K562 (cell line): ENCODE results near the gene IGSF9. TPM values are rescaled to one million over a fixed set of nuclear protein-coding genes. Genes with fewer than 3 reads are reported as not detected.

Experiments used
- DPF2 ChIP-seq: fragments of 450-650 bp; IDR thresholded peaks from 2 replicates; pipeline ENCODE4 v1.6.1; 2016
- FOXA3 ChIP-seq, 2 experiments: fragments of 450-650 bp in 1 of 2; sonication (generic) in 1 of 2; formaldehyde crosslinking; IDR thresholded peaks in 1 of 2; conservative IDR thresholded peaks in 1 of 2; 2 replicates each; pipeline versions ENCODE4 v1.4.0 to v1.8.0; 2020 to 2022; ENCODE audit warnings: mild to moderate bottlenecking in 2 of 2, missing genetic modification reagents in 1 of 2
- HMGN3 ChIP-seq: IDR thresholded peaks from 2 replicates; pipeline ENCODE4 v1.6.1; 2011; ENCODE audit warnings: borderline replicate concordance, low read depth, mild to moderate bottlenecking, mixed read lengths, low read length; ENCODE audit not compliant: insufficient read length; ENCODE audit errors: extremely low read depth
- MAZ ChIP-seq, 2 experiments: fragments of 450-650 bp in 1 of 2; sonication (generic) in 1 of 2; formaldehyde crosslinking; IDR thresholded peaks in 1 of 2; conservative IDR thresholded peaks in 1 of 2; 2 replicates each; pipeline versions ENCODE4 v1.4.0 to v1.5.0; 2020; ENCODE audit warnings: mild to moderate bottlenecking in 1 of 2, missing genetic modification reagents in 1 of 2
- MCM5 ChIP-seq: fragments of 450-650 bp; IDR thresholded peaks from 2 replicates; pipeline ENCODE4 v1.6.1; 2016; ENCODE audit warnings: low read depth
- MEF2A ChIP-seq: IDR thresholded peaks from 2 replicates; pipeline ENCODE4 v1.6.1; 2011; ENCODE audit warnings: low read depth, mild to moderate bottlenecking, low read length, moderate library complexity; ENCODE audit not compliant: control insufficient read depth
- MTA2 ChIP-seq: fragments of 450-650 bp; IDR thresholded peaks from 2 replicates; pipeline ENCODE4 v1.6.1; 2016; ENCODE audit warnings: low read depth
- MTA3 ChIP-seq: fragments of 450-650 bp; formaldehyde crosslinking; IDR thresholded peaks from 2 replicates; pipeline ENCODE4 v1.6.1; 2017; ENCODE audit warnings: mild to moderate bottlenecking, borderline replicate concordance
- NCOA1 ChIP-seq: fragments of 450-650 bp; IDR thresholded peaks from 2 replicates; pipeline ENCODE4 v1.6.1; 2016; ENCODE audit warnings: low read depth
- PTBP1 ChIP-seq: fragments of 200-400 bp; formaldehyde crosslinking; IDR thresholded peaks from 2 replicates; pipeline ENCODE4 v1.6.1; 2017; ENCODE audit warnings: low read depth, low read length
- SMAD4 ChIP-seq: fragments of 250-450 bp; sonication (Bioruptor Pico); conservative IDR thresholded peaks from 2 replicates; pipeline ENCODE4 v1.8.0; 2021; ENCODE audit warnings: inconsistent platforms, mild to moderate bottlenecking, moderate library complexity
- SMARCC2 ChIP-seq: fragments of 450-650 bp; IDR thresholded peaks from 2 replicates; pipeline ENCODE4 v1.6.1; 2017; ENCODE audit warnings: antibody characterized with exemption, moderate library complexity, mild to moderate bottlenecking, low read depth
- TBL1XR1 ChIP-seq, 2 experiments: IDR thresholded peaks; 2 replicates each; pipeline ENCODE4 v1.6.1; 2012; ENCODE audit warnings: improper control_type of control experiment in 2 of 2, low read length in 2 of 2, mild to moderate bottlenecking in 1 of 2
- TGIF2 ChIP-seq: sonication (generic); formaldehyde crosslinking; IDR thresholded peaks from 2 replicates; pipeline ENCODE4 v1.8.1; 2022; ENCODE audit warnings: mild to moderate bottlenecking, missing genetic modification reagents, moderate library complexity
- THRA ChIP-seq: fragments of 450-650 bp; IDR thresholded peaks from 2 replicates; pipeline ENCODE4 v1.6.1; 2017; ENCODE audit warnings: mild to moderate bottlenecking, moderate library complexity
- ZBTB8A ChIP-seq: fragments of 450-650 bp; IDR thresholded peaks from 2 replicates; pipeline ENCODE4 v1.6.1; 2018; ENCODE audit warnings: mild to moderate bottlenecking, moderate library complexity; ENCODE audit not compliant: partially characterized antibody
- ZNF282 ChIP-seq: sonication (generic); formaldehyde crosslinking; IDR thresholded peaks from 2 replicates; pipeline ENCODE4 v1.8.1; 2023; ENCODE audit warnings: missing genetic modification reagents
- polyA plus RNA-seq, 8 experiments: library from polyadenylated mRNA; depleted of rRNA in 4 of 8; stranded (reverse) in 5 of 8; unstranded in 3 of 8; fragments of >200 nt; fragmentation: Nextera tagmentation in 2 of 8; fragmentation: Illumina TruSeq in 1 of 8; extraction: Ambion mirVana in 2 of 8; extraction: Trizol in 1 of 8; gene quantifications; 2 replicates each; pipeline versions ENCODE4 v1.2.1 to v1.2.3, GENCODE V29; 2011 to 2014; ENCODE audit warnings: inconsistent platforms in 1 of 8, missing spikeins in 1 of 8
- total RNA-seq, 7 experiments: library from RNA; depleted of rRNA in 6 of 7; stranded (reverse); fragments of >200 nt in 6 of 7; fragmentation: Illumina TruSeq in 2 of 7; extraction: Trizol in 2 of 7; gene quantifications; 2 replicates each; pipeline versions ENCODE4 v1.2.1 to v1.2.3, GENCODE V29; 2011 to 2021; ENCODE audit warnings: low replicate concordance in 1 of 7
- TF ChIP-seq, protein P1 (sequence below): fragments of 450-650 bp; IDR thresholded peaks from 2 replicates; pipeline ENCODE4 v1.6.1; 2016; ENCODE audit warnings: low read depth
- TF ChIP-seq, protein P2 (sequence below): sonication (generic); formaldehyde crosslinking; IDR thresholded peaks from 2 replicates; pipeline ENCODE4 v1.8.0; 2022; ENCODE audit warnings: missing genetic modification reagents, mild to moderate bottlenecking, borderline replicate concordance

Gene IGSF9
- total and polyA plus RNA-seq, 9 of the 15 experiments (the other 6 are each of a cell fraction or from before 2014, with no cell fraction given), result 0.03 to 0.29 (median 0.07) TPM; not detected in 1

- TF ChIP-seq, protein P1, sequence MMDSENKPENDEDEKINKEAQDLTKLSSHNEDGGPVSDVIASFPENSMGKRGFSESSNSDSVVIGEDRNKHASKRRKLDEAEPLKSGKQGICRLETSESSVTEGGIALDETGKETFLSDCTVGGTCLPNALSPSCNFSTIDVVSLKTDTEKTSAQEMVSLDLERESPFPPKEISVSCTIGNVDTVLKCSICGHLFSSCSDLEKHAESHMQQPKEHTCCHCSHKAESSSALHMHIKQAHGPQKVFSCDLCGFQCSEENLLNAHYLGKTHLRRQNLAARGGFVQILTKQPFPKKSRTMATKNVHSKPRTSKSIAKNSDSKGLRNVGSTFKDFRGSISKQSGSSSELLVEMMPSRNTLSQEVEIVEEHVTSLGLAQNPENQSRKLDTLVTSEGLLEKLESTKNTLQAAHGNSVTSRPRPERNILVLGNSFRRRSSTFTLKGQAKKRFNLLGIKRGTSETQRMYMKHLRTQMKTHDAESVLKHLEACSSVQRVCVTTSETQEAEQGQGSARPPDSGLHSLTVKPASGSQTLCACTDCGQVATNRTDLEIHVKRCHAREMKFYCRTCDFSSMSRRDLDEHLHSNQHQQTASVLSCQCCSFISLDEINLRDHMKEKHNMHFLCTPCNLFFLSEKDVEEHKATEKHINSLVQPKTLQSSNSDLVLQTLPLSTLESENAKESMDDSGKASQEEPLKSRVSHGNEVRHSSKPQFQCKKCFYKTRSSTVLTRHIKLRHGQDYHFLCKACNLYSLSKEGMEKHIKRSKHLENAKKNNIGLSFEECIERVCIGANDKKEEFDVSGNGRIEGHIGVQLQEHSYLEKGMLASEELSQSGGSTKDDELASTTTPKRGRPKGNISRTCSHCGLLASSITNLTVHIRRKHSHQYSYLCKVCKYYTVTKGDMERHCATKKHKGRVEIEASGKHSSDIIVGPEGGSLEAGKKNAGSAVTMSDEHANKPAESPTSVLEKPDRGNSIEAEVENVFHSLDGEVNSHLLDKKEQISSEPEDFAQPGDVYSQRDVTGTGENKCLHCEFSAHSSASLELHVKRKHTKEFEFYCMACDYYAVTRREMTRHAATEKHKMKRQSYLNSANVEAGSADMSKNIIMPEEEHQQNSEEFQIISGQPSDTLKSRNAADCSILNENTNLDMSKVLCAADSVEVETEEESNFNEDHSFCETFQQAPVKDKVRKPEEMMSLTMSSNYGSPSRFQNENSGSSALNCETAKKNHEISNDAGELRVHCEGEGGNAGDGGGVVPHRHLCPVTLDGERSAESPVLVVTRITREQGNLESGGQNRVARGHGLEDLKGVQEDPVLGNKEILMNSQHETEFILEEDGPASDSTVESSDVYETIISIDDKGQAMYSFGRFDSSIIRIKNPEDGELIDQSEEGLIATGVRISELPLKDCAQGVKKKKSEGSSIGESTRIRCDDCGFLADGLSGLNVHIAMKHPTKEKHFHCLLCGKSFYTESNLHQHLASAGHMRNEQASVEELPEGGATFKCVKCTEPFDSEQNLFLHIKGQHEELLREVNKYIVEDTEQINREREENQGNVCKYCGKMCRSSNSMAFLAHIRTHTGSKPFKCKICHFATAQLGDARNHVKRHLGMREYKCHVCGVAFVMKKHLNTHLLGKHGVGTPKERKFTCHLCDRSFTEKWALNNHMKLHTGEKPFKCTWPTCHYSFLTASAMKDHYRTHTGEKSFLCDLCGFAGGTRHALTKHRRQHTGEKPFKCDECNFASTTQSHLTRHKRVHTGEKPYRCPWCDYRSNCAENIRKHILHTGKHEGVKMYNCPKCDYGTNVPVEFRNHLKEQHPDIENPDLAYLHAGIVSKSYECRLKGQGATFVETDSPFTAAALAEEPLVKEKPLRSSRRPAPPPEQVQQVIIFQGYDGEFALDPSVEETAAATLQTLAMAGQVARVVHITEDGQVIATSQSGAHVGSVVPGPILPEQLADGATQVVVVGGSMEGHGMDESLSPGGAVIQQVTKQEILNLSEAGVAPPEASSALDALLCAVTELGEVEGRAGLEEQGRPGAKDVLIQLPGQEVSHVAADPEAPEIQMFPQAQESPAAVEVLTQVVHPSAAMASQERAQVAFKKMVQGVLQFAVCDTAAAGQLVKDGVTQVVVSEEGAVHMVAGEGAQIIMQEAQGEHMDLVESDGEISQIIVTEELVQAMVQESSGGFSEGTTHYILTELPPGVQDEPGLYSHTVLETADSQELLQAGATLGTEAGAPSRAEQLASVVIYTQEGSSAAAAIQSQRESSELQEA, result no peak
- TF ChIP-seq MCM5, result no peak
- TF ChIP-seq NCOA1, result 0 out of 2 replicates have a peak, but pooled peaks have one; percentile 18
- no peak for TF ChIP-seq ZNF282 (CRISPR knock-in tag)
- peak in 1 of 2 experiments; percentile 43; a peak in 1 of 4 replicates for TF ChIP-seq TBL1XR1 (IDR thresholded peaks at IDR 0.05; ENCODE audit: low read length in 2 of 2)
- TF ChIP-seq HMGN3, result peak; percentile 22
- TF ChIP-seq THRA, result no peak
- no peak for TF ChIP-seq MTA3
- no peak for TF ChIP-seq MEF2A
- TF ChIP-seq, protein P2, sequence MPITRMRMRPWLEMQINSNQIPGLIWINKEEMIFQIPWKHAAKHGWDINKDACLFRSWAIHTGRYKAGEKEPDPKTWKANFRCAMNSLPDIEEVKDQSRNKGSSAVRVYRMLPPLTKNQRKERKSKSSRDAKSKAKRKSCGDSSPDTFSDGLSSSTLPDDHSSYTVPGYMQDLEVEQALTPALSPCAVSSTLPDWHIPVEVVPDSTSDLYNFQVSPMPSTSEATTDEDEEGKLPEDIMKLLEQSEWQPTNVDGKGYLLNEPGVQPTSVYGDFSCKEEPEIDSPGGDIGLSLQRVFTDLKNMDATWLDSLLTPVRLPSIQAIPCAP (CRISPR knock-in tag), result no peak
- TF ChIP-seq MTA2, result peak; percentile 87
- no peak for TF ChIP-seq TGIF2
- peak; percentile 80; the same call in 1 of the 2 replicates for TF ChIP-seq SMARCC2
- peak in 1 of 2 experiments; percentile 61; a peak in 1 of 4 replicates for TF ChIP-seq FOXA3 (CRISPR knock-in tag; conservative IDR thresholded peaks at IDR 0.05 in 1 of 2, IDR thresholded peaks at IDR 0.05 in 1 of 2)
- no peak for TF ChIP-seq PTBP1
- 0 out of 4 replicates have a peak, but pooled peaks of 1 of the 2 experiments have one; percentile 48 for TF ChIP-seq MAZ (CRISPR knock-in tag; conservative IDR thresholded peaks at IDR 0.05 in 1 of 2, IDR thresholded peaks at IDR 0.05 in 1 of 2)
- TF ChIP-seq DPF2, result peak; percentile 92
- peak; percentile 33; the same call in 1 of the 2 replicates for TF ChIP-seq SMAD4 (CRISPR knock-in tag)
- no peak for TF ChIP-seq ZBTB8A
These were observed 12.4 kb upstream of the IGSF9 start (continued) for GRCh38 chr1:159957824-159958268.
